SIG-M5 treated with dmso at 0.1 percent for 504 hours (cell line): ENCODE results near the gene FDXR.

ENCODE experiments used
- DNase-seq: peaks from one replicate; lab custom pipeline; 2025; ENCODE audit not compliant: unreplicated experiment; lab: John Stamatoyannopoulos, UW

Gene FDXR

DNA sequence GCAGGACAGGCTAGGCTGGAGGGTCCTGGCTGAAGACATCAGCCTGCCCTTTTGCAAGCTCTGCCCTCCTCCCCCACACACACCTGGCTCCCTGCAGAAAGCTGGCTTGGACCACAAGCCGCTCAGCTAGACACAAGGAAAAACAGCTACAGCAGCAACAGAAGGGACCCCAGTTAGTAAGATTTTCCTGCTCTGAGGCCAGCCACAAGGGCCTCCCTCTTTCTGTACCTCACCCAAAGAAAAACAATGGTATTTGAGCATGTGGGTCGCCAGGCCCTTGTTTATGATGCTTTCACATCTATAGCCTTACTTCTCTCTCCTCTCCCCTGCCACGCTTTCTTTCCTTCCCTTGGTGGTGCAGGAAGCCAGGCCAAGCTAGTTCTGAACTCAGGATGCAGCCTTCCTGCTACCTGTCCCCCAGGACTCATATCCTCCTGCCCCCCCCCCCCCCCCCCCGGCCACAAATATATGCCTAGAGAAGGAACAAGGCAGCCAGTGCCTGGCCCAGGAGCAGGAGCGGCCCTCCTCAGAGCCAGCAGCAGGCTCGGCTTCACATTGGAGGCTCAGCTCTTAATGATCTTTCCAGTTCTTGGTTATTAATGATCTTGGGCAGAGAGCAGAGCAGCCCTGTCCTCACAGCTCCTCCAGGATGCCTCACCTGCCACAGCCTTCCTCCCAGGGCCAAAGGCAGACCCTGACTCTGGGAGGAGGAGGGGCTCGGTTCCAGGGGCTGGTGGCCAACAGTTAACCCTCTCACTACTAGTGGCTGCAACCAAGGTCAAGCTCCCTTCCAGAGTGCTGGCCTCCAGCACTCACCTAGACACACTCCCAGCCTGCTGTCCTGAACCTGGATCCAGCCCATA lies 32.6 kb downstream of the FDXR start:
- DNase-seq, result no peak

DNA sequence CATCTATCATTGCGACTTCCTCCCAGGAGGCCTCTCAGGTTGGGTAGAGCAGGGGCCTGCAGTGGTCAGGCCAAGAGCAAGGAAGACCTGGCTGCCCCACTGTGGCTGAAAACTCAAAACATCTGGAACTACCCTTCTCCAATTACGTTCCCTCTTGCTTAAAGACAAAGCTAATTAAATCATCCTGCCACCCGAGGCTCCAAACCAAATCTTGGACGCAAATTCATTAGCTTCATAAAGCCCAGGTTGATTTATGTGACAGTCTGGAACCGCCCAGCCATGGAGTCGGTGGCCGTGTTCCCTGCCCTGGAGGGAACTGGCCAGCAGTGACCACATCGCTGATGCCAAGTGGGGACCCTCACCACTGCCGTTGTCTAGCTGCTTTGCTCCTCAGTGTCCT lies 34.5 kb downstream of the FDXR start:
- DNase-seq, result no peak

DNA sequence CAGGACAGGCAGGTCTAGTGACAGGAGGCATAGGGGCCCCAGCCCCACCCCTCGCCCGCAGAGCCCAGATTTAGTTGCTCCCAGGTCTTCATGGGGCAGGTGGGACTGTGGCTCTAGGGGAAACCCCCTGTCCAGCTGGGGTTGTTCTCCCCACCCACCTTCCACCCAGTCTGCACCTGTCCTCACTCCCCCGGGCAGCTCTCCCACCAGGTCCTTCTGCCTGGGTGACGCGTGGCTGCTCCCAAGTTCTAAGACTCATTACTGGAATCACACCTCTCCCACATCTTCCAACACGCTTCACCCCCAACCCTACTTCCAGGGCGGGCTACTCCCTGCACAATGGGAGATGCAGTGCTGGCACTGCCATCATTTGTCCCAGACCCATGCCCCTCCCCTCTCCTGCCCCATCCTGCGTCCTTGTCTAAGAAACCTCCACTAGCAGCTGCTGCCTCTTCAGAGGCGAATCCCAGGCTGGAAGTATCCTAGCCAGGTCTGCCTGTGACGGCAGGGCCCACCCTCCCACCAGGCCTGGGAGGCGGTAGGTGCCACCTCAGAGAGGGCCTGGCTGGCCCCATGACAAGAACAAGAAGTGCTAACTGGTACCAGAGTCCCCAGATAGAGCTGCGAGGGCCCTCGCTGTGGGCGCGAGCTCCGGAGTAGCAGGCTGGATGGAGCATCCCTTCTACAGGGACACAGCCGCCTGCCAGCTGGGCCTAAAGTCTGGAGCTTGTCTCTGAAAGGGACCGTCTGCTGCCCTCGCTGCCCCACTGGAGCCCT lies 35.9 kb downstream of the FDXR start:
- DNase-seq, result no peak

DNA sequence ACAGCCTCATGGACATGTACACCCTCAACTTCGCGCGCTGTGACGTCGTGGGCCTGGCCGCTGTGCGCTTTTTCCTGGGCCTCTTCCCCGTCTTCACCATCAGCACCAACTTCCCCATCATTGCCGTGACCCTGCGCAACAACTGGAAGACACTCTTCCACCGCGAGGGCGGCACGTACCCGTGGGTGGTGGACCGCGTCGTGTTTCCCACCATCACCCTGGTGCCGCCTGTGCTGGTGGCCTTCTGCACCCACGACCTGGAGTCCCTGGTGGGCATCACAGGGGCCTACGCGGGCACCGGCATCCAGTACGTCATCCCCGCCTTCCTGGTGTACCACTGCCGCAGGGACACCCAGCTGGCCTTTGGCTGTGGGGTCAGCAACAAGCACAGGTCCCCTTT lies 36.6 kb downstream of the FDXR start:
- DNase-seq, result no peak

DNA sequence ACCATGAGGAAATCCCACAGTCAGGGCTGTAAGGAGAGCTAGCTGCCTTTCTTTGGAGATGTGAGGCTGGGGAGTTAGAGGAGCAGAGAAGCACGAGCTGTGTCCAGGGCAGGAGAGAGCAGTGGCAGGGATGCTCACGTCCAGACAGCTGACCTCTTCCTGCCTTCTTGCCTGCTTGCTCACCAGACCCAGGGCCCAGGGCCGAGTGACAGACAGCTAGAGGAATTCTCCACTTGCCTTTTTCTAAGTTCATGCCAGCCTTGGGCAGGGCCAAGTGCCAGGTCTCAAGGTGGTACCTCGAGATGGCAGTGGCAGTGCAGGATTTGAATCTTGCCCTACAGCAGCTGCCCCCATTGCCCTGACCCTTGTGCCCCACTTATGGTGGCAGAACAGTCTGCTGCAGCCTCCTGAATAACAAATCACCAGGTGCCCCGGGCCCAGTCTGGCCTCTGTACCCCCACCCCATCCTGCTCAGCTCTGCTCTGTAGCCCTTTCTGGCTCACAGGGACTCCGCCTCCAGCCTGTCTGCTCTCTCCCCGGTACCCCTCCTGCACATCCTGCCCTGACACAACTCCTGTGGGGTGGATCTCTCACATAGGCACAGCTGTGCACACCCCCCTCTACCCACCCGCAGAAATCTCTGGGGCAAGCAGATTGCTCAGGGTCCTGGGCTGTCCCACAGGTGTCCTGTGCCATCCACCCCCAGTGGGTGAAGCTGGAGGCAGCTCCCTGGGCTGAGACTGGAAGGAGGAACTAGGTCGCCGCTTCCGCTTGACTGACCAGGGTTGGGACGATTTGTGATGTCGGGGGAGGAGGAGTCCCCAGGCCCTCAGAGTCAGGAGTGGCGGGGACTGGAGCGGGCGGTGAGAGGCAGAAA lies 39.1 kb downstream of the FDXR start:
- DNase-seq, result no peak

DNA sequence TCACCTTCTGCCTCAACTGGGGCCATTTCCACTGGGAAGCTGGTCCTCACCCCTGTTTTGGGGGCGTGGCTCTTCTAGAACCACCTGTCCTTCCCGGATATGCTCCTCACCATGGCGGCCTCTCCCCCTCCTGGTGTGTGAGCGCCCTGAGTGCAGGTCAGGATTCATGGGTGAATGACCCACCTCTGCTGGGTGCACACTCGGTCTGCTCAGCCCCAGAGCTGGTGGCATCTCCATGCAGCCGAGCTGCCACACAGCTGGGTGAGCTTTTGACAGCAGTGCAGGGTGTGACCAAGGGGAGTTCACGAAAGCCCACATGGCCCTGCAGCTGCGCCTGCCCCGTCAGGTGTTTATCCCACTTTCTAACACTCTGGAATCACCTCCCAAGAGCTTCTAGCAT lies 40.4 kb downstream of the FDXR start:
- DNase-seq, result no peak

DNA sequence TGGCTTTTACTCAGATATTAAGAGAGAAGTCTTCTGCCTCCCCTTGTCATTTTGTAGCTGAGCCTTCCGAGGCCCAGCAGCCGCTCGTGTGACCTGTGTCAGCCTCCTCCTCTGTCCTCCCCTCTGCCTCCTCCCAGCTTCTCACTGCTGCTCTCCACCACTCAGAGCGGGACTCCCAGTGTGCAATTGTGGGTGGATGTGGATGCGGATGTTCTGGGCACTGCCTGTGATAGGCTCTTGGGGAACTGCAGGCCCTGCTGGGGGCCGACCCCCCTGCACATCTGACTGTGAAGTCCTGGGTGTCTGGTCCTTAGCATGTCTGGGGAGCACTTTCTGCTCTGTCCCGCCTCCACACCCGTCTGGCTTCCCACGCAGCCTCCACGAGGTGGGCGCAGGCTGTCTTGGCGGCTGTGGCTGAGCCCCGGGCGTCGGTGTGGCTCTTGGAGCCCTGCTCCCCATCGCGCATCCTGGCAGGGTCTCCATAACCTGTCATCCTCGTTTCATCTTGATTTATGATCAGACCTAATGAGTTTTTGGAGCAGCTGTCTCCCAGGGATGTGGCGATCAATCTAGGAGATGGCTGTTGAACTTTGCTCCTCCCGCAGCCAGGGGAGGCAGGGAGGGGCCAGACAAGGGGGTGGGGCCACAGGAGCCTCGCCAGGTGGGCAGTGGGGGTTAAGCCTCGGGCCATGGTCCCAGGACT lies 41.2 kb downstream of the FDXR start:
- DNase-seq, result no peak

DNA sequence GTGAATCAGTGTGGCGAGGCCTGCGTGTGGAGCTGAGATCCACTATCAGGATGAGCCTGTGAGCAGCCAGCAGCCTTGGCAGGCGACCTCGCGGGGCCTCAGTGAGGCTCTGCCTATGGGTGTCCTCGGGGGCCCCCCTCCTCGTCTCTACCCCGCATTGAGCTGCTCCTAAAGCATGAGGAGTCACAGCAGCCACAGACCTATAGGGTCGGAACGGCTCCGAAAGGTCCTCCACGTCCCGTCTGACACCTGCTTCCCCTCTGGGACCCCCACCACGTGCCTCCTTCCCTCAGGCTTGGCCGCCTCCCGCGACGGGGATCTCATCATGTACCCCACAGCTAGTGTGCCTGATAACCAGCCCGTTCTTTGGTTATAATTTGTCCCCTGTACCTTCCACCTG lies 41.9 kb downstream of the FDXR start:
- DNase-seq, result no peak

DNA sequence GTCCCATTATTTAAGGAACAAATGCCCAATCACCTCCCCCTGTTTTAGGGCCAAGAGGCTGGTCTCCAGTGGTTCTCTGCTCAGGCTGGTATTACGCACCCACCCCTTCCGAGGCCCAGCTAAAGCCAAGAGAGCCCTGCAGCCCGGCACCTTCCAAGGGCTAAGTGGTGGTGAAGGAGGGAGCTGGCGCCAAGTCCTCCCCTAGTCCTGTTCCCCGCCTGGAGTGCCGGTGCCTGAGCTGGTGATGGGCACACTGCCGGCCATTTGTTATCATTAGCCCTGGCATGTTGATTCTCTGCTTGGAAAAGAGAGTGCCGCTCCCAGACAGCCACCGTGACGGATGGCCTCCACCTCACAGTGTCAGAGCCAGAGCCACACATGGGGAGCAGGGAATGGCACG lies 45.0 kb downstream of the FDXR start:
- no peak for DNase-seq

DNA sequence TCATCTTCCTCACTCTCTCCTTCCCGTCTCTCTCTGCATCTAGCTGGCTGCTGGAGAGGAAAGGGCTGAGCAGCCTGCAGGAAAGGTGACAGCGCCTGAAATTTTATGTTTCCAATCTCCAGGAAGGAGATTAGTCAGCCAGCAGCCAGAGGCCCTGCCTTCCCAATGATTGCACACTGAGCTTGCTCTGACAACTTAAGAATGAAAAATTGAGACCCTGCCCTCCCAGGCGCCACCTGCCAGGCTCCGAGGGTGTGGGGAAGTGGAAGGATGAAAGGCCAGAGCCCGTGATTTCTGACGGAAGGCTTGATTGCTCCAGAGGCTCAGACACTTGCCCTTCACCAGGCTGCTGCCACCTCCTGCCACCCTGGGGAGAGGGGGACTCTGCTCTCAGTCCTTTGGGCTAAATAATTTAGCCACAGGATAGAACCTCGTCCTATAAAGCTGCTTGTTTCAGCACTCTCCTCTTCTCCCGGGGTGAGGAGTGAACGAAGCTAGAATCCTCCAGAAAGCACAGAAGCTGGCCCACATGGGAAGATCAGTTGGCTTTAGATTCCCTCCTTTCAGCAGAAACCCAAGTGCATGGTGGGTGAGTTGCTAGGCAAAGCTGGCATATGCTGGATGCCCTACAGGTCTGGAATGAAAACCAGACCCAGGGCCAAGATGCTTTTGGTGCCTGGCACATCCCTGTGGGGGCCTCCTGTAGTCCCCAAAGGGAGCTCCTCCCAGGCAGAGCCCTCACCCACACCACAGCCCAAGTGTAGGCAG lies 46.7 kb downstream of the FDXR start:
- DNase-seq, result no peak

DNA sequence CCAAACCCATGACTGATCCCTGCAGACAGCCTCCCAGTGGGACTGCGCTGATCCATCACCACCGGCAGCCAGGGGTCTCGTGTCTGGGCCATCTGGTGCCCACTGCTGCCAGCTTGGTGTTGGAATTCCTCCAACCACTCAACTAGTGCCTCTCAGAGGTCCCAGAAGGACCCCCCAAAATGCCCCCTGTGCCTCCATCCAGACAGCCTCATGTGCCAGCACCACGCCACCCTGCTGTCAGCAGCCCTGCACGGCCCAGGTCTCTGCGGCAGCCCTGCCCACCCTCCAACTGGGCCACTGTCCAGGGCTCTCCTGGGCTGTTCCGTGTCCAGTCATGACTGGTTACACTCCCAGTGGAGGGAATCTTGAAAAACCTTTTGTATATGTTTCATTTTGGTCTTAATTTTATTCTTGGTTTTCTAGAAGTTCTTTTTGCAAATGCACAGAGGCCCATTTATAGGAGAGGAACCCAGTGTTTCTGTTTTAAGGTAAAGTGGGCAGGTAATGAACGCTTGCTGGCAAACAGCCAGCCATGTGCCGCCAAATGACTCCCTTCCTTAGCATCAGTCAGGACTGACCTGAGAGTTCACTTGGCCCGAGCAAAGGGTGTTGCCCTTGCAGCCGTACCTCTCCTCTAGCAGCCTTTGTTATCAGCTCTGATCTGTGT lies 47.7 kb downstream of the FDXR start:
- DNase-seq, result no peak

DNA sequence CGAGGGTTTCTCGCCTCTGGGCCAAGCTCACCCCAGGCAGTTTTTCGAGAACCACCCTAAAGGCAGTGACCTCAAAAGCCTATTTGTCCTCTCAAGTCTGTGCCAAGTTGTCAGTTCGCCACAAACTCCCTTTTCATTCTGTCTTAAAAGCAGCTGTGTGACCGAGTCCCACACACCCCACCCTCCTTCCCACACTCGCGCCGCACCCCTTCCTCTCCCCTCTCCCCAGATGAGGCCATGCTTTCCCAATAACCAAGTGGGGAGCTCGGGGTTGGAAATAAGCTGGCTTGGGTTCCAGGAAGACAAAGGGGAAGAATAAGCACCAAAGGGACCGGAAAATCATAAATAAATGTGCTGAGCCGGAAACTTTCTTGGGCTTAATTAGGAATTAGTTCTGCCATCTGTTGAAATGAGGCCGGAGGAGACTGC lies 49.8 kb downstream of the FDXR start:
- no peak for DNase-seq

DNA sequence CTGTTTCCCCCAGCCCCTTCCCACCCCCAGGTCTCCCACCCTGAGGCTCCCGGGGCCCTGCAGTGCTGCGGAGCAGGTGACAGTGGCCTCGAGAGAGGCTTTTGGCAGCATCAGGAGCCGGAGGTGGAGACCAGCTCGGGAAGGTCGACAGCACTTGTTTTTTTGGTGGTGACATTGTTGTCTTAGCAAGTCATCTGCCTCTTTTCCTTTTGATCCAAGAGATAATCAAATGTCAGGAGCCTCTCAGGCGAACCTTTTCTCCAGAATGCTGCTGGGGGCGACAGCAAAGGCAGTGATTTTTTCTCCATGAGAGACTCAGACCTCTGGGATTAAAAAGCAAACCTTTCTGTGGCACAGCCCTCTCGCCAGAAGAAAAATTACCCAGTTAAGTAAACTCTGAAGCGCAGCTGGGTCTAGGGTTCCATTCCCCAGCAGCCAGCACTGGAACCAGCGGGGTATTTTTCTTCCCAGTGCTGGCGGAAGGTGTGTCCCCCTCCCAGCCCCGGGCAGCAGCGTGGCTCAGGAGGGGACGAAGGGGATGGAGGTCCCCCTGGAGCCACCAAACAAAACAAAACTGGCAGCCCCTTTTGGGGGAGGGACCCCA lies 50.4 kb downstream of the FDXR start:
- no peak for DNase-seq

DNA sequence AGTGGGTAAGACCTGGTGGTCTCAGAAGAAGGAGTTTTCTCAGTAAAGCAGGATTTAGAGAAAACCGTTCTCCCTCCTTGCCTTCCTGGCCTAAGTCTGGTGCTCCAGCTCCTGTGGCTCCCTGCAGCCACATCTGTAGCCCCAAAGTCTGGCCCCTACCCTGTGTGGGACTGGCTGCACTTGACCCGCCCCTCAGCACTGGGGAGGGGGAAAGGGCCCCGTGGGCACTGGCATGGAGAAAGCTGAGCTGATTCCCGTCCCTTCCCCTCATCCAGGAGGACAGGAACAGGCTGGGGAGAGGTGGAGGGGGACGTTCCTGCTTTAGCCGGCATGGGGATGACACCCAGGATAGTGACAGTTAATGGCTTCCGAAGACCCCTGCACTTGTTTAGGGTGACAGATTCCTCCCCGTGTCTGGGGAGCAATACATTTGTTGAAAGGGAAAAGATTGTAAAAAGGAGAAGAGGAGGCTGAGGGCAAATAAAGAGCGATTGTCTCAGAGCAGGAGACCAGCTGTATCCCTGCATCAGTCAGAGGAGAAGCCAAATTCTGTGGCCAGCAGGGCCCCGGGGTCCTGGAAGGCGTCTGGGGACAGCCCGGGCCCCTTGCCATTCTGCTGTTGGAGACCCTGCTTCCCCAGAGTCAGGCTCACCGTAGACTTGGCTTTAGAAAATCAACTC lies 51.0 kb downstream of the FDXR start:
- DNase-seq, result no peak

DNA sequence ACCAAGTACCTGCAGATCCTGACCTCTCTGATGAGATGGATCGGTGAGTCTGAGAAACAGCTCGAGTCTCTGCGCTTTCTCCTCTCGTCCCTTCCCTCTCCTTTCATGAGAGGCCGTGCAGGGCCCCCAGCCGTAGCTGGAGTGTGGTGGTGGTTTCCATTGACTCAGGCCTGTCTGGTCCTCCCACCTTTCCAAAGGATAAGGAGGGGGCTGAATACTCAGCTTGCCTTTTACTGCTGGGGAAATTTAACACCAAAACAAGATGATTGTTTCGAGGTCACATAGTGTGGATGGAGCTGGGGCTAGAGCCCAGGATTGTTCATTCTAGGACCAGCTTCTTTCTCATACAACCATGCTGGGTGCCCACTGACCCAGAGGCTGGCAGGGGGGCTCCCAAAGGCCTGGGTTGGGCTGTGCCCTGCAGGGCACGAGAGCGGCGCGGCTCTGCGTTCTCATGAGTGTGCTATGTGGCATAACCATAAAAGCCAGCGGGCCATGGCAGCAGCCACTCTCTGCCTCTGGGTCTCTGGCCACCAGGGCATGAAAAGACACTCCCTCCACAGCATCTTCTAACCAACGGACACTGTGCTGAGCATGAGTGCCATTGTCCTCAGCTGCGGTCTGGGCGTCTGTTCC lies 52.9 kb downstream of the FDXR start:
- no peak for DNase-seq

DNA sequence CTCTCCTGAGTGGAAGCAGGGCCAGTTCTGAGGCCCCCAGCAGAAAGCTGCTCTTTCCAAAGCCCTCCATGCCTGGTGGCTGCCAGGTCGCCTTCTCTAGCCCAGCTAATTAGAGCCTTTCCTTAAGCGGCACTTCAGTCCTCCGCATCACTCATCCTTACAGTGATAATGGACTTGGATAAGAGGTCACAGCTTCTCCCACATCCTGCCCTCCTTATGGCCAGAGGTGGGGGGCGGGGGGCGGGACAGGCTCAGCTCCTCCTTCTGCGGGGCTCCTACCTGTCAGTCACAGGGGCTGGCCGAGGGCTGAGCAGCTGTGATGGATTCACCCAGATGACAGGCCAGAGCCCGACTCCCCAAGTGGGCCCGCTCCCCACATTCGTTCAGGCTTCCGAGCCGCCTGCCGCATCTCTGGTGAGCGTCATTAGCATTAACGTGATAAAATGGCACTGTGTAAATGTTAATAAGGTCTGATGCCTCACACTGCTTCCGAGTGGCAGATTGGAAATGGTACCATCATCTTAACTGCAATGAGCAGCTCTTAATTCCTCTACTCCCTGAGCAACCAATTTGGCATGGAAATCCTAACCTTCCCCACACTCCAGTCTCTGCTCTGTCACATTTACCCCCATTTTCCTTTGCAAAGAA lies 54.4 kb downstream of the FDXR start:
- DNase-seq, result no peak

DNA sequence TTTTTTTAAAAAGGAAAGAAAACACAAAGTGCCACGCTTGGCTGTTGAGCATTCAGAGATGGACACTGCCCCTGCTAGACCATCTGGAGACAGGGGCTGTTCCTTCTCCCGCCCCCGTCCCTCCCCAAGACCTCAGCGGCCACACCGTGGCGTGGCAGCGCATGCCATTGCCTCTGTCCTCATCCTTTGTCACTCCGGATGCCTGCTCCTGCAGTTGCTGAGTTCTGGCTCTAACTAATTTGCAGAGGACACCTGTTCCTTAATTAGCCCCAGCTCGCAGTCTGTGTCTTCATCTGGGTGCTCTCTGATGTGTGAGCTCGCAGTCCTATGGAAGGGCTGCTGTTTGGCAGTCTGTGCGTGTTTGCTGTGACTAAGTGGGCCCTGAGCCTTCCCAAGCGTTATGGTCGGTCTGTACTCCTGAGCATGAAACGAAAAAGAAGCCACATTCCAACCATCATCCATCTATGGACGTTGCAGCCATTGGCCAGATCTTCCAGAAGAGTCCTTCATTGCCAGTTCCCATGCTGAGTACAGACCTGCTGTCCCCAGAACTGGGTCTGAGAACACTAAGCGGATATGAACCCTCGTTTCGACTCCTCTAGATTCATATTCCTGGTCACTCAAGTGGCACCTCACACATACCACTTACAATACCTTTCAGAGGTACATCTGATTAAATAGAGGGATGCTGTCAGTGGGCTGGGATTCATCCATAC lies 55.7 kb downstream of the FDXR start:
- no peak for DNase-seq
